CD4-positive, alpha-beta T cell treated with Interleukin-15 for 4 hours (primary cell): ENCODE data around the gene DUS1L.
"Not testable (repeated sequence)": the region's sequence is repeated elsewhere in the genome, so short reads cannot be mapped to it uniquely, and the experiment has no call there.

Experiments
- DNase-seq: peaks from one replicate; pipeline ENCODE4 v3.0.0-alpha.2; 2020; ENCODE audit warnings: low spot score

Gene DUS1L

GRCh38 chr17:82039695-82040299 lies 25.8 kb downstream of the DUS1L start:
- DNase-seq, result no peak

GRCh38 chr17:82038796-82039409 lies 26.7 kb downstream of the DUS1L start:
- DNase-seq, result not testable (repeated sequence)

GRCh38 chr17:82037889-82038195 lies 27.8 kb downstream of the DUS1L start:
- DNase-seq, result no peak

GRCh38 chr17:82037092-82037888 lies 28.3 kb downstream of the DUS1L start, which contains the start of gene DCXR:
Gene DCXR (minus strand): TSS chr17:82037697. CDS start chr17:82037682, 15 bp downstream.
- DNase-seq, result peak; percentile 95

- no peak for DNase-seq
Observed at GRCh38 chr17:82036634-82037091, 28.9 kb downstream of the DUS1L start.

GRCh38 chr17:82035956-82036633 lies 29.5 kb downstream of the DUS1L start:
- no peak for DNase-seq

- DNase-seq, result no peak
Observed at GRCh38 chr17:82035488-82035887, 30.1 kb downstream of the DUS1L start.

- DNase-seq, result no peak
Observed at GRCh38 chr17:82034371-82035011, 31.1 kb downstream of the DUS1L start.

GRCh38 chr17:82033359-82034085 lies 32.1 kb downstream of the DUS1L start:
- DNase-seq, result no peak

GRCh38 chr17:82031885-82032627 lies 33.5 kb downstream of the DUS1L start:
- peak; percentile 22 for DNase-seq

GRCh38 chr17:82031303-82031884 lies 34.2 kb downstream of the DUS1L start, which contains the start of gene RAC3:
Gene RAC3 (plus strand): TSS chr17:82031678. CDS start chr17:82031762, 84 bp downstream.
- DNase-seq, result no peak

GRCh38 chr17:82030470-82031302 lies 34.9 kb downstream of the DUS1L start:
- peak; percentile 84 for DNase-seq

- DNase-seq, result no peak
Observed at GRCh38 chr17:82029990-82030469, 35.6 kb downstream of the DUS1L start.

GRCh38 chr17:82029391-82029790 lies 36.2 kb downstream of the DUS1L start:
- DNase-seq, result no peak

- DNase-seq, result no peak
Observed at GRCh38 chr17:82028966-82029365, 36.6 kb downstream of the DUS1L start.

GRCh38 chr17:82028246-82028645 lies 37.4 kb downstream of the DUS1L start:
- no peak for DNase-seq

- no peak for DNase-seq
Observed at GRCh38 chr17:82025401-82026107, 40.0 kb downstream of the DUS1L start.

GRCh38 chr17:82024859-82025258 lies 40.7 kb downstream of the DUS1L start:
- no peak for DNase-seq
